GM19099 (cell line): ENCODE data around the gene LINS1.

Experiments used
- POLR2A ChIP-seq: IDR thresholded peaks from 3 replicates; pipeline ENCODE4 v1.6.1; 2011; ENCODE audit warnings: low read depth; ENCODE audit not compliant: insufficient read length; ENCODE audit errors: extremely low read depth

LINS1 gene

GRCh38 chr15:100602064-100602822, at the start of gene LINS1, which contains the start of gene ASB7:
Gene LINS1, minus strand, starts transcription at chr15:100602184. Its CDS starts 21,342 bp downstream, at chr15:100580842.
Gene ASB7, plus strand, starts transcription at chr15:100602589. Its CDS starts 9,628 bp downstream, at chr15:100612217.
- TF ChIP-seq POLR2A, result peak; percentile 51

- no peak for TF ChIP-seq POLR2A
Observed at GRCh38 chr15:100651253-100651652, 49.3 kb upstream of the LINS1 start.

- no peak for TF ChIP-seq POLR2A
Observed at GRCh38 chr15:100650685-100651084, 48.7 kb upstream of the LINS1 start.

- no peak for TF ChIP-seq POLR2A
Observed at GRCh38 chr15:100648951-100649350, 47.0 kb upstream of the LINS1 start.

- TF ChIP-seq POLR2A, result no peak
Observed at GRCh38 chr15:100645671-100646070, 43.7 kb upstream of the LINS1 start.

GRCh38 chr15:100642950-100643338, 41.0 kb upstream of the LINS1 start:
- no peak for TF ChIP-seq POLR2A

- TF ChIP-seq POLR2A, result no peak
Observed at GRCh38 chr15:100642213-100642949, 40.4 kb upstream of the LINS1 start.

- no peak for TF ChIP-seq POLR2A
Observed at GRCh38 chr15:100638177-100638730, 36.3 kb upstream of the LINS1 start.

- no peak for TF ChIP-seq POLR2A
Observed at GRCh38 chr15:100635406-100636071, 33.6 kb upstream of the LINS1 start.

- no peak for TF ChIP-seq POLR2A
Observed at GRCh38 chr15:100633763-100634075, 31.7 kb upstream of the LINS1 start.

- no peak for TF ChIP-seq POLR2A
Observed at GRCh38 chr15:100631831-100632230, 29.8 kb upstream of the LINS1 start.

GRCh38 chr15:100628746-100629145, 26.8 kb upstream of the LINS1 start:
- no peak for TF ChIP-seq POLR2A

GRCh38 chr15:100627789-100628395, 25.9 kb upstream of the LINS1 start:
- no peak for TF ChIP-seq POLR2A

- TF ChIP-seq POLR2A, result no peak
Observed at GRCh38 chr15:100623301-100623700, 21.3 kb upstream of the LINS1 start.

- TF ChIP-seq POLR2A, result no peak
Observed at GRCh38 chr15:100616700-100617099, 14.7 kb upstream of the LINS1 start.

GRCh38 chr15:100615801-100616200, 13.8 kb upstream of the LINS1 start:
- TF ChIP-seq POLR2A, result no peak

- no peak for TF ChIP-seq POLR2A
Observed at GRCh38 chr15:100614918-100615317, 12.9 kb upstream of the LINS1 start.
